Measurements from ENCODE around the gene FERMT2. TPM values are rescaled to one million over a fixed set of nuclear protein-coding genes. Genes with fewer than 3 reads are reported as not detected.

The FERMT2 gene
- total RNA-seq, 1 donor from 2014 or later = 44.4 TPM

GRCh38 chr14:52934762-52935161 is 16.1 kb downstream of the FERMT2 start:
- no peak for DNase-seq (ENCODE audit: low spot score, unreplicated experiment)
- no peaks in the 10 kb centered on the region for H3K27me3 Mint-ChIP-seq
- H3K4me1 Mint-ChIP-seq (ENCODE audit: low read depth) = peaks cover 2% of the 10 kb centered on the region
- H3K36me3 Mint-ChIP-seq (ENCODE audit: insufficient read depth) = no peaks in the 10 kb centered on the region
- no peaks in the 10 kb centered on the region for H3K9me3 Mint-ChIP-seq (ENCODE audit: low read depth)
- H3K4me3 Mint-ChIP-seq (ENCODE audit: low read depth) = no peak overlapping the region
- no peak overlapping the region for H3K27ac Mint-ChIP-seq
- TF ChIP-seq, protein P1, sequence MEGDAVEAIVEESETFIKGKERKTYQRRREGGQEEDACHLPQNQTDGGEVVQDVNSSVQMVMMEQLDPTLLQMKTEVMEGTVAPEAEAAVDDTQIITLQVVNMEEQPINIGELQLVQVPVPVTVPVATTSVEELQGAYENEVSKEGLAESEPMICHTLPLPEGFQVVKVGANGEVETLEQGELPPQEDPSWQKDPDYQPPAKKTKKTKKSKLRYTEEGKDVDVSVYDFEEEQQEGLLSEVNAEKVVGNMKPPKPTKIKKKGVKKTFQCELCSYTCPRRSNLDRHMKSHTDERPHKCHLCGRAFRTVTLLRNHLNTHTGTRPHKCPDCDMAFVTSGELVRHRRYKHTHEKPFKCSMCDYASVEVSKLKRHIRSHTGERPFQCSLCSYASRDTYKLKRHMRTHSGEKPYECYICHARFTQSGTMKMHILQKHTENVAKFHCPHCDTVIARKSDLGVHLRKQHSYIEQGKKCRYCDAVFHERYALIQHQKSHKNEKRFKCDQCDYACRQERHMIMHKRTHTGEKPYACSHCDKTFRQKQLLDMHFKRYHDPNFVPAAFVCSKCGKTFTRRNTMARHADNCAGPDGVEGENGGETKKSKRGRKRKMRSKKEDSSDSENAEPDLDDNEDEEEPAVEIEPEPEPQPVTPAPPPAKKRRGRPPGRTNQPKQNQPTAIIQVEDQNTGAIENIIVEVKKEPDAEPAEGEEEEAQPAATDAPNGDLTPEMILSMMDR (IDR thresholded peaks at IDR 0.05; ENCODE audit: unreplicated experiment) = no peak

GRCh38 chr14:52929192-52929807 is 21.6 kb downstream of the FERMT2 start:
- Mint-ChIP-seq H3K27me3 (no peaks in the 10 kb centered on the region), H3K36me3 (ENCODE audit: insufficient read depth) (no peaks in the 10 kb centered on the region), H3K9me3 (ENCODE audit: low read depth) (no peaks in the 10 kb centered on the region), H3K4me3 (ENCODE audit: low read depth) (no peak overlapping the region), H3K27ac (peak overlapping the region; percentile 13), H3K4me1 (ENCODE audit: low read depth) (peaks cover 31% of the 10 kb centered on the region)
- TF ChIP-seq, protein P1 (IDR thresholded peaks at IDR 0.05; ENCODE audit: unreplicated experiment) = no peak
- no peak for DNase-seq (ENCODE audit: low spot score, unreplicated experiment)

- H3K4me3 Mint-ChIP-seq (ENCODE audit: low read depth) = no peak overlapping the region
- no peaks in the 10 kb centered on the region for H3K27me3 Mint-ChIP-seq
- no peak for DNase-seq (ENCODE audit: low spot score, unreplicated experiment)
- peak overlapping the region; percentile 7 for H3K27ac Mint-ChIP-seq
- no peaks in the 10 kb centered on the region for H3K9me3 Mint-ChIP-seq (ENCODE audit: low read depth)
- H3K4me1 Mint-ChIP-seq (ENCODE audit: low read depth) = peaks cover 40% of the 10 kb centered on the region
- TF ChIP-seq, protein P1 (IDR thresholded peaks at IDR 0.05; ENCODE audit: unreplicated experiment) = no peak
- no peaks in the 10 kb centered on the region for H3K36me3 Mint-ChIP-seq (ENCODE audit: insufficient read depth)
Measured at GRCh38 chr14:52926953-52927352, 23.9 kb downstream of the FERMT2 start.

DNA sequence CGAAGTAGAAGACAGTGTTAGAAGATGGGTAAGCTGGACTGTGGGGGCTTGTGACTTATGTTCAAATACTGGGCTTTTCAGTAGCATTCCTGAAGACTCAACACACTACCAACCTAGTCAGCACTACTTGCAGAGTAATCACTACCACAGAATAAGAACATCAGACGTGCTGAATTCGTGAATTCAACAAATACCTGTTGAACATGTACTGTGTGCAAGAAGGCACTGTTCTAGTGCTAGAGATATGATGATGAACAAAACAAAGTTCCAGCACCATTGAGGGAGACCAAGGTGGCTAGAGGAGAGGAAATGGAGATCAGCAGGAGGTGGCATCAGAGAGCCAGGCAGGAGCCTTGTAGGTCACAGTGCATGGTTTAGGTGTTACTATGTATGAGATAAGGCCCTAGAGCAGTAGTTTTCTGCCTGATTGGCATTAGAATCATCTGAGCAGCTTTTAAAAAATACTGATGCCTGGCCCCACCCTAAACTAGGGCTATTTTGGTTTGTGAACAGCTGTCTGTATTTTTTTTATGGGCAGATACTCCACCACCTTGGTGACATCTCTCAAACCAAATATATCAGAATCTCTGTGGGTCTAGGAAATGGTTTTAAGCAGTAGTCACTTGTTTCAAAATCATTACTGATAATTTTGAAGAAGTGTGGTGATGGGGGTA is 26.8 kb downstream of the FERMT2 start:
- TF ChIP-seq, protein P1 (IDR thresholded peaks at IDR 0.05; ENCODE audit: unreplicated experiment) = no peak
- no peak overlapping the region for H3K27ac Mint-ChIP-seq
- H3K36me3 Mint-ChIP-seq (ENCODE audit: insufficient read depth) = no peaks in the 10 kb centered on the region
- no peaks in the 10 kb centered on the region for H3K9me3 Mint-ChIP-seq (ENCODE audit: low read depth)
- DNase-seq (ENCODE audit: low spot score, unreplicated experiment) = no peak
- no peaks in the 10 kb centered on the region for H3K27me3 Mint-ChIP-seq
- peaks cover 44% of the 10 kb centered on the region for H3K4me1 Mint-ChIP-seq (ENCODE audit: low read depth)
- no peak overlapping the region for H3K4me3 Mint-ChIP-seq (ENCODE audit: low read depth)

DNA sequence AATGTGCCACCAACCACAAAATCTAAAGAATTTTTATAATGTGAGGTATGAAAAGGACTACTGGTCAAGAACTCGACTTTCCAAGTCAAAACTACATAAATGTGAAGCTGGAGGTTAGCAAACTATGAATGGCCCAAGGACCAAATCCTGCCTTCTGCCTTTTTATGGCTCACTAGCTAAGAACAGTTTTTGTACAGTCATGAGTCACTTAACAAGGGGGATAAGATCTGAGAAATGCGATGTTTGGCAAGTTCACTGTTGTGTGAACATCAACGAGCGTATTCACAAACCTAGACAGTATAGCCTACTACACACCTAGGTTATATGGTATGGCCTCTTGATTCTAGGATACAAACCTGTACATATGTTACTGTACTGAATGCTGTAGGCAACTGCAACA is 28.2 kb downstream of the FERMT2 start:
- no peak overlapping the region for H3K27ac Mint-ChIP-seq
- H3K36me3 Mint-ChIP-seq (ENCODE audit: insufficient read depth) = no peaks in the 10 kb centered on the region
- H3K4me1 Mint-ChIP-seq (ENCODE audit: low read depth) = peaks cover 33% of the 10 kb centered on the region
- H3K4me3 Mint-ChIP-seq (ENCODE audit: low read depth) = no peak overlapping the region
- no peaks in the 10 kb centered on the region for H3K27me3 Mint-ChIP-seq
- no peak for DNase-seq (ENCODE audit: low spot score, unreplicated experiment)
- TF ChIP-seq, protein P1 (IDR thresholded peaks at IDR 0.05; ENCODE audit: unreplicated experiment) = no peak
- H3K9me3 Mint-ChIP-seq (ENCODE audit: low read depth) = no peaks in the 10 kb centered on the region

All from progenitor cell of endocrine pancreas (in vitro differentiated cells).